Right atrium auricular region (tissue), 2 donors: ENCODE results near the gene CKS1B. TPM values are rescaled to one million over a fixed set of nuclear protein-coding genes. Genes with fewer than 3 reads are reported as not detected.
A peak's percentile ranks its signal among the peaks of the same experiment; 100 is the strongest.

Experiments used
- DNase-seq: peaks from one replicate; pipeline ENCODE4 v3.0.0-alpha.2; 2019; ENCODE audit warnings: low spot score
- H3K27ac ChIP-seq, 2 donors: fragments of 200-600 bp; sonication (generic); 1 replicate in 1 of 2; 2 replicates in 1 of 2; pipeline ENCODE4 v1.5.1; 2016 to 2019
- H3K27me3 ChIP-seq, 2 donors: fragments of 200-600 bp; sonication (generic); one replicate each; pipeline versions ENCODE4 v1.5.1 to v1.6.0; 2017 to 2019
- H3K36me3 ChIP-seq: fragments of 200-600 bp; sonication (generic); one replicate; pipeline ENCODE4 v1.5.1; 2016
- H3K4me1 ChIP-seq, 2 donors: fragments of 200-600 bp; sonication (generic); one replicate each; pipeline versions ENCODE4 v1.5.1 to v1.6.0; 2017 to 2019
- H3K4me3 ChIP-seq, 2 donors: fragments of 200-600 bp; sonication (generic); 1 replicate in 1 of 2; 2 replicates in 1 of 2; pipeline ENCODE4 v1.5.1; 2017 to 2019; ENCODE audit warnings: mild to moderate bottlenecking in 1 of 2, moderate library complexity in 1 of 2
- H3K9me3 ChIP-seq, 2 donors: fragments of 200-600 bp; sonication (generic); one replicate each; pipeline ENCODE4 v1.5.1; 2019
- total RNA-seq, 2 donors: library from RNA; depleted of rRNA; stranded (reverse); fragments of >200 nt; gene quantifications; one replicate each; pipeline ENCODE4 v1.1.0, GENCODE V29; 2016
- TF ChIP-seq, protein P1 (sequence below), 2 donors: fragments of 200-600 bp; sonication (generic); IDR thresholded peaks; one replicate each; pipeline ENCODE4 v1.5.1; 2019; ENCODE audit warnings: antibody characterized with exemption in 2 of 2

Gene CKS1B
- total RNA-seq, 2 donors from 2014 or later: 20.0 to 23.8 TPM

DNA sequence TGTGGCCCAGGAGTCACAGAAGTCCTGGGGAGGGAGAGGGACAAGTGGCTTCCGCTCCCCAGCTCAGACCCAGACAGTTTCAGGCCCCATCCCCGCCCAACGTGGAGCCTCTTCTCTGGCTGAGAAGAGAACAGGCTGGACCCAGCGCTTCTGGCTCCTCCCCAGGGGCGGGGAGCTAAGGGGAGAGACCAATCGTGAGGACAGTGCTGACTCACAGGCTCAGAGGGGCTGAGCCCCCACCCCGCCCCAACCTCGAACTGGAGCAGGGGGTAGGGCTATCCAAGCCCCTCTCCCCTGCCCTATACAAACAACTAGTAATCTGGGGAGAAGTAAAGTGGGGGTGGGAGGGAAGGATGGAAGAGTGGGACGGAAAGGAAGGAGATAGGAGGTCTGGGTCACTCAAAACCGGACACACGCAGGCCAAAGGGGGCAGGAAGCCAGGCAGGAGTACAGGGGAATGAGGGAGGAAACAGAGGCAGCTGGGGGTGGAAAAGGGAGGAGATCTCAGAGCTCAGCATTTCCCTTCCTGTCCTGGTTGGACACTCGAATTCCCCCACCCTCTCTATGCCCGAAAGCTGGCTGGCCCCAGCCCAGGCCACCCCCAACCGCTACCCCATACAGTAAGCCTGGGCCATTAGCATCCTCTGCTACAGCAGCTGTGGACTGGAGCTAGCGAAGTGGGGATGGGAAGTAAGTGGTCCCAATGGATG lies 3.7 kb upstream of the CKS1B start, which contains the start of gene SHC1:
Gene SHC1 (minus strand): TSS at position 117 of the 710 bp plus-strand sequence. CDS start 221 bp downstream, outside the sequence.
- H3K36me3 ChIP-seq: peaks cover 28% of the 10 kb centered on the region
- H3K27me3 ChIP-seq: no peaks in the 10 kb centered on the region
- no peaks in the 10 kb centered on the region for H3K9me3 ChIP-seq
- TF ChIP-seq, protein P1, sequence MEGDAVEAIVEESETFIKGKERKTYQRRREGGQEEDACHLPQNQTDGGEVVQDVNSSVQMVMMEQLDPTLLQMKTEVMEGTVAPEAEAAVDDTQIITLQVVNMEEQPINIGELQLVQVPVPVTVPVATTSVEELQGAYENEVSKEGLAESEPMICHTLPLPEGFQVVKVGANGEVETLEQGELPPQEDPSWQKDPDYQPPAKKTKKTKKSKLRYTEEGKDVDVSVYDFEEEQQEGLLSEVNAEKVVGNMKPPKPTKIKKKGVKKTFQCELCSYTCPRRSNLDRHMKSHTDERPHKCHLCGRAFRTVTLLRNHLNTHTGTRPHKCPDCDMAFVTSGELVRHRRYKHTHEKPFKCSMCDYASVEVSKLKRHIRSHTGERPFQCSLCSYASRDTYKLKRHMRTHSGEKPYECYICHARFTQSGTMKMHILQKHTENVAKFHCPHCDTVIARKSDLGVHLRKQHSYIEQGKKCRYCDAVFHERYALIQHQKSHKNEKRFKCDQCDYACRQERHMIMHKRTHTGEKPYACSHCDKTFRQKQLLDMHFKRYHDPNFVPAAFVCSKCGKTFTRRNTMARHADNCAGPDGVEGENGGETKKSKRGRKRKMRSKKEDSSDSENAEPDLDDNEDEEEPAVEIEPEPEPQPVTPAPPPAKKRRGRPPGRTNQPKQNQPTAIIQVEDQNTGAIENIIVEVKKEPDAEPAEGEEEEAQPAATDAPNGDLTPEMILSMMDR (IDR thresholded peaks at IDR 0.05): no peak
- DNase-seq: peak; percentile 97
- H3K4me3 ChIP-seq: peak within 1 kb of the TSS; percentile 36 to 48
- H3K27ac ChIP-seq: peak within 1 kb of the TSS; percentile 99
- peaks cover 0 to 67% of the 10 kb centered on the region in 2 donors for H3K4me1 ChIP-seq

DNA sequence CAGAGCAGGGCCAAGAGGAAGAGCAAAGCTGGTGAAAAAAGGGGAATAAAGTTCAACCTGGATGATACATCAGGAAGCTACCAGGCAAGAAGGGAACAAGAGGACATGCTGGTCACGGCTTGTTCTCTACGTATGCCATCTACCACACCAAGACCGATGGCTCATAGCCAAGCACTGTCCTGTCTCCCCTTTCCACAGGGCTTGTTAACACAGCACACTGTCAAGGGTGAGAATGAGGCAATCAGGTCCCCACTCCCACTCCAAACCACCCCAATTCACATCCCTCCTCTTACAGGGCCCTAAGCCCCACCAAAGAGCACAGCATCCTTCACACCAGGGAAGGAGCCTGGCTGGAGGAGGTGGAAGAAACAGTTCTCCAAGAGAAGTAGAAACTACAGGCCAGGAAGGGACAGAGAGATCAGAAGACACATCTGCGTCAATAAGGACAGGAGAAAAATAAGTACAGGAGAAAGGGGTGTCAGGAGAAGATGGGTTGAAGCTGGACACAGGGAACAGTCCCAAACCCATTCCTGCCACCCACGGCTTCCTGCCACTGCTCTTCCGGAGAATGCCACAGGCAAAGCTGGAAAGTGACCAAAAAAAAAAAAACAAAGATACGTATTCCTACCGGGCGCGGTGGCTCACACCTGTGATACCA lies 3.0 kb upstream of the CKS1B start:
- H3K36me3 ChIP-seq: peaks cover 21% of the 10 kb centered on the region
- peak overlapping the region; percentile 99 for H3K27ac ChIP-seq
- no peaks in the 10 kb centered on the region for H3K27me3 ChIP-seq
- DNase-seq: peak; percentile 88
- peak overlapping the region in 1 of 2 donors; percentile 48 for H3K4me3 ChIP-seq
- no peaks in the 10 kb centered on the region for H3K9me3 ChIP-seq
- TF ChIP-seq, protein P1 (IDR thresholded peaks at IDR 0.05): no peak
- peaks cover 0 to 74% of the 10 kb centered on the region in 2 donors for H3K4me1 ChIP-seq

DNA sequence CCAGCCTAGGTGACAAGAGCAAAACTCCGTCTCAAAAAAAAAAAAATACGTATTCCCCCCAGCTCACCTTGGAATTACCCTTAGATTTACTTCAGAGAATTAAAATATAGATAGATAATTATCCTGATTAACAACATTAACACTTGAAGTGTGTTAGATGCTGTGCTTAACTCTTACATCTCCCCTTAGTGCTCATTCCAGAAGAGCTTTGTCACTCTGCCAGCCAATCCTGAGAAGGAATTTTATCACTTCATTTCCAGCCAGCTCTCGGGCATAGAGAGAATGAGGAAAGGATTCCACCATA lies 2.3 kb upstream of the CKS1B start:
- H3K4me3 ChIP-seq: peak overlapping the region; percentile 74 to 76
- DNase-seq: no peak
- H3K4me1 ChIP-seq: peaks cover 0 to 76% of the 10 kb centered on the region in 2 donors
- peaks cover 14% of the 10 kb centered on the region for H3K36me3 ChIP-seq
- TF ChIP-seq, protein P1 (IDR thresholded peaks at IDR 0.05): no peak
- H3K27ac ChIP-seq: peak overlapping the region; percentile 99
- no peaks in the 10 kb centered on the region for H3K27me3 ChIP-seq
- no peaks in the 10 kb centered on the region for H3K9me3 ChIP-seq

DNA sequence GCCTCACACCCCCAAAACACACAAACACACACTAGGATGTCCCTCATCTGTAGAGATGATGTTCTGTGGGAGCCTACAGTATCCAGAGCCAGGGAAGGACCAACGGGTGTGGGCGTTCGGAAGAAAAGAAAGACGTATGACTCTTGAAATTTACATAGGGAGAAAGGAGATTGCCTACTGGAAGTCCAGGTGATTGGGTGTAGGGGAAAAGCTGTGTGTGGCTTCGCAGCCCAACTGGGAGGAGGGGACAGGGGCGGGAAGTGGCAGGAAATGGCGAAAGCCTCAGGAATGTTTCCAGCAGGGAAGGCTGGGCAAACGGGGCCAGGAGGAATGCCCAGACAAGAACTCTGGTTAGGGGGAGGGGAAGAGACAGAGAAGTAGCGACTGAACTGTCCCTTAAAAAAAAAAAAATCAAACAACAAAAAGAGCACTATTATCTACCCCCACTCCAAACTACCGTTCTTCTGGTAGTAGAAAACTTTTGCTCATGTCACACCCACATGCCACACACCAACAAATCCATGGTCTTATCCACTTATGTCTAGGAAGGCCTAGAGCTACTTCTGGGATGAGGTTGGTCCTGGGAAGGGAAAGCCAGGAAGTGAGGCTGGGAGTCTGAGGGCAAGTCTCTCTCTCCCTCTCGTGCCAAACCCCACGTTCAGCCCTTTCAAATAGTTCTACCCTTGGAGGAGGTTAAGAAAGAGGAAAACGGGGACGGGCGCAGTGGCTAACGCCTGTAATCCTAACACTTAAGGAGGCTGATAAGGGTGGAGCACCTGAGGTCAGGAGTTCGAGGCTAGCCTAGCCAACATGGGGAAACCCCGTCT lies 1.8 kb upstream of the CKS1B start:
- TF ChIP-seq, protein P1 (IDR thresholded peaks at IDR 0.05): no peak
- peak; percentile 87 for DNase-seq
- peak overlapping the region; percentile 74 to 76 for H3K4me3 ChIP-seq
- peak overlapping the region; percentile 99 for H3K27ac ChIP-seq
- H3K27me3 ChIP-seq: no peaks in the 10 kb centered on the region
- no peaks in the 10 kb centered on the region for H3K9me3 ChIP-seq
- H3K4me1 ChIP-seq: peaks cover 0 to 72% of the 10 kb centered on the region in 2 donors
- peaks cover 8% of the 10 kb centered on the region for H3K36me3 ChIP-seq

DNA sequence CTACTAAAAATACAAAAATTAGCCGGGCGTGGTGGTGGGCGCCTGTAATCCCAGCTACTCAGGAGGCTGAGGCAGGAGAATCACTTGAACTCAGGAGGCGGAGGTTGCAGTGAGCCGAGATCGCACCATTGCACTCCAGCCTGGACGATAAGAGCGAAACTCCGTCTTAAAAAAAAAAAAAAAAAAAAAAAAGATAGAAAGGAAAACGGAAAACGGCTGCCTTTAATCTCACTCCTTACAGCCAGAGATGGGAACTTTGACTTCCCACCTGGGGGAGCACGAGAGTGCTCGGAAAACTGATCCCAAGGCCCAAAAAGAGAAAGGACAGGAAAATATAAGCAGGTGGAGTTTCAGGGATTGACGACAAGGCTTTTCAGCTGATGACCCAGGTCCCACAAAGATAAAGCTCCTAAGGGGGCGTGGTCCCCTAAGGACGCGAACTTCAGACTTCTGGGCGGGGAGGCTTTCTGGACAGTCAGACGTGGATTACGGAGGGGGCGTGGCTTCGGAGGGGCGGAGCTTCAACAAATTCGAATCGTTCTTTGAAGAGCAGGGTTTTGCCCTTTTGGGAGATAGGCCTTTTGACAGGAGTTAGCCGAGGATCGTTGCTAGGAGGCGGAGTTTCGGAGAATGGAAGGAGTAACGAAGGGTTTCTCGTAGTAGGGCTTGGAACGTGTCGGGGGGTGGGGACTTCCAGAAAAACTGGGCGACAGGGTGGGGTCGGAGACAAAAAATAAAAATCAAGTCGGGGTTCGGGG lies 958 bp upstream of the CKS1B start:
- peaks cover 0 to 64% of the 10 kb centered on the region in 2 donors for H3K4me1 ChIP-seq
- TF ChIP-seq, protein P1 (IDR thresholded peaks at IDR 0.05): peak in 1 of 2 donors; percentile 29

More for the DNA sequence above, 958 bp upstream of the CKS1B start:
- peaks cover under 1% of the 10 kb centered on the region for H3K36me3 ChIP-seq
- no peaks in the 10 kb centered on the region for H3K27me3 ChIP-seq
- peak overlapping the region; percentile 74 to 76 for H3K4me3 ChIP-seq
- H3K9me3 ChIP-seq: no peaks in the 10 kb centered on the region
- peak; percentile 99 for DNase-seq
- H3K27ac ChIP-seq: peak overlapping the region; percentile 99
